ENCODE data around the gene ICOSLG. TPM values are rescaled to one million over a fixed set of nuclear protein-coding genes. Genes with fewer than 3 reads are reported as not detected.

Gene ICOSLG
- total RNA-seq, 4 donors from 2014 or later: 1.3 to 2.4 (median 1.7) TPM

DNA sequence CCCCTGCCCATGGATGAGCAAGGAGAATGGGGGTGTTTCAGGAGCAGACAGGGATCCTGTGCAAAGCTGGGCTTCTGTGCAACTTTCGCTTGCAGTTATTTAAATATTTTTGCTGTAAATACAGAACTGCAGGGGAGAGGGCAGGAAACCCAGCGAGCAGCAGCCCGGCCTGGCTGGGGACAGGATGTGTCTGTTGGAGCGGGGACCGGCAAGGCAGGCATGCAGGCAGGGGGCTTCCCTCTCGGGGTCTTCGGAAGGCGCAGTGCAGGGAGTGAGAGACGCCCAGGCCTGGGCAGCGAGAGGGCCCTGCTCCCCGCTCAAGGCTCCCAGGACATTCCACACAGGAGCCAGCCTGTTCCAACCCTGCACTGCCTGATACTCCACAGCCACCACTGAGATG, 43.2 kb upstream of the ICOSLG start:
- no peak for TF ChIP-seq CTCF (IDR thresholded peaks at IDR 0.05; ENCODE audit: low read depth)

- TF ChIP-seq CTCF (IDR thresholded peaks at IDR 0.05; ENCODE audit: low read depth): no peak
Observed at GRCh38 chr21:44282370-44282769, 41.6 kb upstream of the ICOSLG start.

- no peak for TF ChIP-seq CTCF (IDR thresholded peaks at IDR 0.05; ENCODE audit: low read depth)
Observed at GRCh38 chr21:44281801-44282200, 41.1 kb upstream of the ICOSLG start.

DNA sequence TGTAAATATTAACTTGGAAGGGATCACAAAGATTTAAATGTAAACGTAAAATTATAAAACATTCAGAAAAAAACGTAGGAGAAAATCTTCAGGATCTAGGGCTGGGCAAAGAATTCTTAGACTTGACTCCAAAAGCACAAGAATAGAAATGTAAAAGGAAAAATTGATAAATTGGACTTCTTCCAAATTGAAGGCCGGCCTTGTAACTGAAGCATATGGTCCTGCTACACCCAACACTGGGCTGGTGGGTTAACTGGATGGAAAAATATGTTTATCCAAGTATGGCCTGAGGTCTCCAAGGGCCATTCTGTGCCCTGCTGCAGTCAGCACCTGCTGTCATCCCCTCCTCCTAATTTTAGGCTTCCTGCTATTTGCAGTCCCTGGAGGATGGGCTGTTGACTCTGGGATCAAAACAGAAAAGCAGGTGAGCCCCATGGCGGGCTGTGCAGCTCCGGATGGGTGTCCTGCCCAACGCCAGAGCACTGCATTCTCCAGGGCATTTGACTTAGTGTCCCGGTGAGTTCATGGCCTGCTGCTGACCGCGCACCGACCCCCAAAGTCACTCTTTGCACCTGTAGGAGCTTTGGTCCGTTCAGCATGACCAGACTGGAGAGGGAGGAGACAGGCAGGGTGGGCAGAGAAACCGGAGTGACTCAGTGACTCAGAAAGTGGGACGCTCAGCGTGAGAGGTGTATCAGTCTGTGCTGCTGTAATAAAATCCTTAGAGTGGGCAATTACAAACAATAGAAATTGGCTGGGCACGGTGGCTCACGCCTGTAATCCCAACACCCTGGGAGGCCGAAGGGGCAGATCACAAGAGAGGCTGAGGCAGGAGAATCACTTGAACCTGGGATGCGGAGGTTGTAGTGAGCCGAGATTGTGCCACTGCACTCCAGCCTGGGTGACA, 38.9 kb upstream of the ICOSLG start:
- no peak for TF ChIP-seq CTCF (IDR thresholded peaks at IDR 0.05; ENCODE audit: low read depth)

DNA sequence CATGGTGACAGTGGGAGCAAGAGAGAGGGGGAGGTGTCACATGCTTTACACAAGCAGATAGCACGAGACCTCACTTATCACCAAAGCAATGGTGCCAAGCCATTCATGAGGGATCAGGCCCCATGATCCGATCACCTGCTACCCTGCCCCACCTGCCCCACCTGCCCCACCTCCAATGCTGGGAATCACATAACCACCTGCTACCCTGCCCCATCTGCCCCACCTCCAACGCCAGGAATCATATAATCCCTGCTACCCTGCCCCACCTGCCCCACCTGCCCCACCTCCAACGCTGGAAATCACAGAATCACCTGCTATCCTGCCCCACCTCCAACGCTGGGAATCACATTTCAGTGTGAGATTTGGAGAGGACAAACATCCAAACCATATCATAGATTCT, 34.3 kb upstream of the ICOSLG start:
- TF ChIP-seq CTCF (IDR thresholded peaks at IDR 0.05; ENCODE audit: low read depth): no peak

DNA sequence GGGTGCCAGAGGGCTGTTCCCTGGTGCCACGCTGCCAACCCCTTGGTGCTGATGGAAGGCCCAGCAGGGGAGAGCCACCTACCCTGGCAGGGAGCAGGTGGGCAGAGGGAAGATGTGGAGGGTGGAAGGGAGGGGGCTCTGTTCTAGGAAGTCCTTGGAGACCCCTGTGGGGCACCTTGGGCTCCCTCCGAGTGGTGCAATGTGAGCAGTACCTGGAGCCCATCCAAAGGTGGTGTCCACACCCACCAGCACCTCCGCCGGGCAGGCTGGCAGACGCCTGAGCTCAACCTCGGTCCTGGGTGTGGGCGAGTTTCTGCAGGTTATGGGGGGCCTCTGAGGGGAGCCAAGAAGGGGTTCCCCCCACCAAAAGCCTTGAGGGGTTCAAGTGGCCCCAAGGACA, 32.3 kb upstream of the ICOSLG start:
- no peak for TF ChIP-seq CTCF (IDR thresholded peaks at IDR 0.05; ENCODE audit: low read depth)

DNA sequence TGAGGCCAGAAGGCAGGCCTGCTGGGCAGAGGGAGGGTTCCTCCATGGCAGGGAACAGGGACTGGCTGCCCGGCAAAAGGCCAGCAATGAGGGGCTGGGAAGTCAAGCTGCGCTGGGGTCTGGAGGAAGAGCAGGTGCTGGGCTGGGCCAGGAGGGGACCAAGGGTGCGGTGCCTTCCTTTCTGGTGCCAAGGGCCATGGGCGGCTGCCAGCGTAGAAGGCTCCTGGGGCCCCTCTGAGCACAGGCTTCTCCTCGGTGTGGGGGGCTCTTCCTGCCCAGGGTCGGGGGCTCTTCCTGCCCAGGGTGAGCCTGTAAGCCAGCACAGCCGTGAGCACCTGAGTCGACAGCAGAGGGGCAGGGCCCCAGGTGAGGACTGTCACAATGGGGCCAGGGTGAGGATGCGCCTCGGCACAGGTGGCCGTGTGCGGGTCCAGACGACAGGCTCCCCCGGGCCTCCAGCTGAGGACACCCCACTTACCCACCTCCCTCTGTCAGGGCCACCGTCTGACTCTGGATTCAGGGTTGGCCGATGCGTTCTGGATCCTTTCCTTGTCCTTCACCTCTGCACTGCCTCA, 31.6 kb upstream of the ICOSLG start:
- no peak for TF ChIP-seq CTCF (IDR thresholded peaks at IDR 0.05; ENCODE audit: low read depth)

Data from subcutaneous adipose tissue (tissue), 4 donors.